Ascending aorta (tissue), 2 donors: ENCODE data around the gene TSPEAR. TPM values are rescaled to one million over a fixed set of nuclear protein-coding genes. Genes with fewer than 3 reads are reported as not detected.
A peak's percentile ranks its signal among the peaks of the same experiment; 100 is the strongest.

Source experiments
- DNase-seq, 2 donors: peaks; one replicate each; pipeline ENCODE4 v3.0.0-alpha.2; 2019; ENCODE audit warnings: low spot score in 2 of 2
- H3K27ac ChIP-seq, 2 donors: fragments of 200-600 bp; sonication (generic); one replicate each; pipeline ENCODE4 v1.5.1; 2016 to 2017; ENCODE audit warnings: mild to moderate bottlenecking in 1 of 2
- H3K27me3 ChIP-seq: fragments of 200-600 bp; sonication (generic); one replicate; pipeline ENCODE4 v1.5.1; 2017
- H3K36me3 ChIP-seq, 2 donors: fragments of 200-600 bp; sonication (generic); one replicate each; pipeline ENCODE4 v1.5.1; 2016
- H3K4me1 ChIP-seq, 2 donors: fragments of 200-600 bp; sonication (generic); one replicate each; pipeline ENCODE4 v1.5.1; 2016 to 2017; ENCODE audit warnings: mild to moderate bottlenecking in 1 of 2
- H3K4me3 ChIP-seq, 2 donors: fragments of 200-600 bp; sonication (generic); one replicate each; pipeline ENCODE4 v1.5.1; 2016 to 2017; ENCODE audit warnings: mild to moderate bottlenecking in 1 of 2
- H3K9me3 ChIP-seq, 2 donors: fragments of 200-600 bp; sonication (generic); one replicate each; pipeline ENCODE4 v1.5.1; 2016
- CTCF ChIP-seq, 3 experiments: fragments of 200-600 bp in 2 of 3; fragments of 450-650 bp in 1 of 3; sonication (generic) in 2 of 3; IDR thresholded peaks; one replicate each; pipeline ENCODE4 v1.5.1; 2016 to 2019; ENCODE audit warnings: antibody characterized with exemption in 3 of 3, mild to moderate bottlenecking in 1 of 3, moderate library complexity in 1 of 3
- intact Hi-C: fragments of 100-400 bp; cut with DNase I; formaldehyde crosslinking; loops from one replicate; pipeline ENCODE4 v1.15.1; 2023
- total RNA-seq: library from RNA; depleted of rRNA; stranded (reverse); fragments of >200 nt; gene quantifications from one replicate; pipeline ENCODE4 v1.1.0, GENCODE V29; 2016

TSPEAR gene
- total RNA-seq: not detected

GRCh38 chr21:44711327-44712202, at the start of gene TSPEAR:
Gene TSPEAR (minus strand): TSS chr21:44711572. CDS start chr21:44711514, 58 bp downstream.
- no peak within 1 kb of the TSS for H3K4me3 ChIP-seq
- no peaks in the 10 kb centered on the region for H3K9me3 ChIP-seq
- H3K36me3 ChIP-seq: no peaks in the 10 kb centered on the region
- TF ChIP-seq CTCF (IDR thresholded peaks at IDR 0.05): no peak
- no peak within 1 kb of the TSS for H3K27ac ChIP-seq
- DNase-seq: peak in 1 of 2 donors; percentile 50
- peaks cover 22% of the 10 kb centered on the region for H3K27me3 ChIP-seq
- intact Hi-C loops: no loop called here
- H3K4me1 ChIP-seq: no peaks in the 10 kb centered on the region

GRCh38 chr21:44760376-44760775, 49.0 kb upstream of the TSPEAR start:
- Histone ChIP-seq H3K9me3 (no peaks in the 10 kb centered on the region), H3K36me3 (no peaks in the 10 kb centered on the region), H3K27ac (no peak overlapping the region), H3K4me1 (no peaks in the 10 kb centered on the region), H3K27me3 (no peaks in the 10 kb centered on the region), H3K4me3 (no peak overlapping the region)
- no peak for TF ChIP-seq CTCF (IDR thresholded peaks at IDR 0.05)
- intact Hi-C loops: no loop called here
- peak in 1 of 2 donors; percentile 30 for DNase-seq

GRCh38 chr21:44759628-44760285, 48.4 kb upstream of the TSPEAR start:
- Histone ChIP-seq H3K9me3 (peaks cover 0 to 3% of the 10 kb centered on the region in 2 donors), H3K4me1 (no peaks in the 10 kb centered on the region), H3K36me3 (no peaks in the 10 kb centered on the region), H3K4me3 (no peak overlapping the region), H3K27me3 (no peaks in the 10 kb centered on the region), H3K27ac (no peak overlapping the region)
- DNase-seq: peak in 1 of 2 donors; percentile 33
- intact Hi-C loops: no loop called here
- no peak for TF ChIP-seq CTCF (IDR thresholded peaks at IDR 0.05)

- Histone ChIP-seq H3K27ac (no peak overlapping the region), H3K9me3 (peaks cover 0 to 5% of the 10 kb centered on the region in 2 donors), H3K36me3 (no peaks in the 10 kb centered on the region), H3K4me3 (no peak overlapping the region), H3K4me1 (no peaks in the 10 kb centered on the region), H3K27me3 (no peaks in the 10 kb centered on the region)
- no peak for TF ChIP-seq CTCF (IDR thresholded peaks at IDR 0.05)
- DNase-seq: peak in 1 of 2 donors; percentile 50
- intact Hi-C loops: no loop called here
Measured at GRCh38 chr21:44758781-44759627, 47.6 kb upstream of the TSPEAR start.

- DNase-seq: peak in 1 of 2 donors; percentile 54
- Histone ChIP-seq H3K27ac (no peak overlapping the region), H3K4me3 (no peak overlapping the region), H3K27me3 (no peaks in the 10 kb centered on the region), H3K9me3 (peaks cover 0 to 5% of the 10 kb centered on the region in 2 donors), H3K36me3 (no peaks in the 10 kb centered on the region), H3K4me1 (no peaks in the 10 kb centered on the region)
- intact Hi-C loops: no loop called here
- TF ChIP-seq CTCF (IDR thresholded peaks at IDR 0.05): no peak
Measured at GRCh38 chr21:44758141-44758561, 46.8 kb upstream of the TSPEAR start.
